GM21576 (cell line): ENCODE measurements around the gene IL15.
A peak's percentile ranks its signal among the peaks of the same experiment; 100 is the strongest.
"Not testable (repeated sequence)": the region's sequence is repeated elsewhere in the genome, so short reads cannot be mapped to it uniquely, and the experiment has no call there.

Experiments used
- ATAC-seq: cut with Tn5 transposase; IDR thresholded peaks from one replicate; pipeline ENCODE4 v1.9.1; 2021; ENCODE audit warnings: mild to moderate bottlenecking, moderate library complexity; ENCODE audit not compliant: unreplicated experiment

IL15 gene, protein sequence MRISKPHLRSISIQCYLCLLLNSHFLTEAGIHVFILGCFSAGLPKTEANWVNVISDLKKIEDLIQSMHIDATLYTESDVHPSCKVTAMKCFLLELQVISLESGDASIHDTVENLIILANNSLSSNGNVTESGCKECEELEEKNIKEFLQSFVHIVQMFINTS

GRCh38 chr4:141636082-141636770, at the start of gene IL15:
Gene IL15, plus strand, starts transcription at chr4:141636583. Its CDS starts 82,882 bp downstream, at chr4:141719465.
- peak; percentile 54 for ATAC-seq

DNA sequence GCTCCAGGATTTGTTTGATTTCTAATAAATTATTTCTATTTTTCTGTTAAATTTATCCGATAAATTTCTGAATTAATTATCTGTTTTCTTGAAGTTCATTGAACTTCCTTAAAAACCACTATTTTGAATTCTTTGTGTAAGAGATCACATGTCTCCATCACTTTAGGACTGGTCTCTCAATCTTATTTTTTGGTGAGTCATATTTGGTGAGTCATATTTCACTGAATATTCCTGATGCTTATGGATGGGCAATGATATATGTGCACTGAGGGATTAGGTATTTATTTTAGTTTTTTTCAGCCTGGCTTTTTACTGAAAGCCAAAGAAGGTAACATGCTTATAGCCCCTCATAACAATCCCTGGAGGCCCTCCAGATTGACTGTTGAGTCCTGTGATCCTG, 48.5 kb upstream of the IL15 start:
- ATAC-seq = no peak

DNA sequence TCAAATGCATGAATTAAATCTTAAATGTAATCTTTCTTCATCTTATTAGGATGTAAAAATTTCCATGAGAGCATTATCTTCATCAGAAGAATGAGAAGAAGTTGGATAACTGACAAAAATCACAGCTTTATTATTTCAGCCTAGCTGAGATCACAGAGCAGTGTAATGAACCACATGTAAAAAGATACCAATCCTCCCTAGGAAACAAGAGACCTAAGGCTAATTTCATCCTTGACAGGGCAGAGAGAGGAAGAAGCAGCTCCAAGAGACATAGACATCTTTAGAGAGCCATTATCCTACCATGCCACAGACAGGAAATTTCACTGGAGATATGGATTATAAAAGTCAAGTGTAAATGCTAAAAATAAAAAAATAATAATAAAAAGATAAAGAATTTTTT, 40.9 kb upstream of the IL15 start:
- no peak for ATAC-seq

DNA sequence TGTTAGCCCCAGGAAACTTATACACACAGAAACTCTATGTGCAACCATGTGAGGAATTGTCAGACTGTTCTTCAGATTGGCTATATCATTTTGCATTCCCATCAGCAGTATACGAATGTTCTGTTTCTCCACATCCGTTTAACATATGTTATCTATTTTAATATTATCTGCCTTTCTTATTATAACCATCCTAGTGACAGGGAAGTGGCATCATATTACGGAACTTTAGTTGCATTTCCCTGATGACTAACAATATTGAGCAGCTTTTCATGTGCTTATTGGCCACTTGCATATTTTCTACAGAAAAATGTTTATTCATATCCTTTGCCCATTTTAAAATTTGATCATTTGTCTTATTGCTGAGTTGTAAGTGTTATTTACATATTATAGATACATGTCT, 36.5 kb upstream of the IL15 start:
- ATAC-seq = no peak

GRCh38 chr4:141604683-141605082, 31.7 kb upstream of the IL15 start:
- ATAC-seq = not testable (repeated sequence)

DNA sequence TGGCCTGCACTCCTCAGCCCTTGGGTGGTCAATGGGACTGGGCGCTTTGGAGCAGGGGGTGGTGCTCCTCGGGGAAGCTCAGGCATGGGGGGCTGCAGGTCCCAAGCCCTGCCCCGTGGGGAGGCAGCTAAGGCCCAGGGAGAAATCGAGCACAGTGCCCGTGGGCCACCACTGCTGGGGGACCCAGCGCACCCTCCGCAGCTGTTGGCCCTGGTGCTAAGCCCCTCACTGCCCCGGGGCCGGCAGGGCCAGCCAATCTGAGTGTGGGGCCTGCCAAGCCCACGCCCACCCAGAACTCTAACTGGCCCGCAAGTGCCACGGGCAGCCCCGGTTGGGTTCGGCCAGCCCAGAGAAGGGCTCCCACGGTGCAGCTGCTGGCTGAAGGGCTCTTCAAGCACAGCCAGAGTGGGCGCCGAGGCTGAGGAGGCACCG, 30.9 kb upstream of the IL15 start:
- no peak for ATAC-seq

GRCh38 chr4:141609243-141609642, 27.1 kb upstream of the IL15 start:
- ATAC-seq = no peak

DNA sequence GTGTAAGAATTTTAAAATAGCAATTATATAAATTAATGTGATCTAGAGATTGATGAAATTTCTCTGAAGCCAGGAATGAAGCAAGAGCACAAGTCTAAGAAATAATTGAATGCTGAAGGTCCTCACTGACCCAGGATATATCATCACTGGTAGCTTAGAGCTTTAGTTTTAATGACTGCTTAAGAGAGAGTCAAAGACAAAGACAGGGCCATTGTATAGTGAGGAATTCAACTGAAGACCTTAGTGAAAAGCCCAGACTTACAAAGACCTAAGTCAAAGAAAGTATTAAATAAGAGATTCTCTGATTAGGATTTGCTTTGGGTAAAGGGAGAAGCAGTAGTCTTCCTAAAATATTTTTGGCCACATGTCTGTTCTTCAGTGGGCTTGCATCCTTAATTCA, 26.0 kb upstream of the IL15 start:
- no peak for ATAC-seq

DNA sequence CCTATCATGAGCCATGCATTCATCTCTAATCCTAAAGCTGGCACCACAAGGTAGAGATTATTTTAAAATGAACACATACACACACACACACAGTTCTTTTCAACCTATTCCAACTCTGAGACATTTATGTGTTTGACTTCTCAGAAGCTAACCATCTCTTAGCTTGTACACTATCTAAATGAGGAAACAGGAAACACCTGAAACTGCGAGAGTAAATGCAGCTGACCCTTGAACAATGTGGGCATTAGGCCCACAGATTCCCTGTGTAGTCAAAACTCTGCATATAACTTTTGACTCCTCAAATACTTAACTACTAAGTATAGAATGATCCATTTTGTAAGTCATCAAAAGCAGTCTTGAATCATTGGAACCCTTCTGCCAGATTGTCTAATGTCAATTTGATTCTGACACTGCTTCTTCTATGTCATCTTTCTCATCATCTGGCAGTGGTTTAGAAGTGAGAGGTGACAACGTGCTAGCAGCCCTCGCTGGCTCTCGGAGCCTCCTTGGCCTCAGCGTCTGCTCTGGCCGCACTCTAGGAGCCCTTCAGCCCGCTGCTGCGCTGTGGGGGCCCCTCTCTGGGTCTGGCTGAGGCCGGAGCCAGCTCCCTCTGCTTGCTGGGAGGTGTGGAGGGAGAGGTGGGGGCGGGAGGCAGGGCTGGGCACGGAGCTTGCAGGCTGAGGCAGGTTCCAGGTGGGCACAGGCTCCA, 21.4 kb upstream of the IL15 start:
- peak; percentile 85 for ATAC-seq

- ATAC-seq = not testable (repeated sequence)
Observed at GRCh38 chr4:141615587-141615918, 20.8 kb upstream of the IL15 start.

DNA sequence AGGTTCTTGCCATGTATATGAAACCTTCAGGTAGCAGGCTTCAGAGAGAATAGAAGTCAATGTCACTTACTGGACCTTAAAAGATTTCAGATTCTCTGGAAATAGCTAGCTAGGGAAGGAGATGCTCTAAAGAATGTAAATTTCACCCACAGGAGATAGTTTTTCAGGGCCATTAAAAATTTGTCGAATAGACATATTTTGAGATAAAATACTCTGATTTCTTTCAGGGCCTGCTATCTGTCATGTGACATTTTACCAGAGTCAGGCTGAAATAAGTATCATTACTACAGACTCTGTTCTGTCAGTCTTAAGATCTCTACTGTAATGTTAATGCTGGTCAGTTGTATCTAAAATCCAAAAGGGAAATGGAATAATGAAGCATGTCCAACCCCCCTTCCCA, 15.7 kb upstream of the IL15 start:
- no peak for ATAC-seq

- no peak for ATAC-seq
Observed at GRCh38 chr4:141625023-141625422, 11.4 kb upstream of the IL15 start.

DNA sequence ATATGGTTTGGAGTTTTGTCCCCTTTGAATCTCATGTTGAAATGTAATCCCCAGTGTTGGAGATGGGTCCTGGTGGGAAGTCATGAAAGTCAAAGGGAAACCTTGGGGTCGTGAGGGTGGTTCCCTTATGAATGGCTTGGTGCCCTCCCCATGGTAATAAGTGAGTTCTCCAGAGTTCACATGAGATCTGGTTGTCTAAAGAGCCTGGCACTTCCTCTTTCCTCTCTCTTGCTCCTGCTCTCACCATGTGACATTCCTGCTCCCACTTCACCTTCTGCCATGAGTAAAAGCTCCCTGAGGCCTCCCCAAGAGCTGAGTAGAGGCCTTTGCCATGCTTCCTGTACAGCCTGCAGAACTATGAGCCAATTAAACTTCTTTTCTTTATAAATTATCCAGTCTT, 5.5 kb upstream of the IL15 start:
- ATAC-seq = no peak

- peak; percentile 49 for ATAC-seq
Observed at GRCh38 chr4:141635736-141636081, 674 bp upstream of the IL15 start.

- ATAC-seq = peak; percentile 41
Observed at GRCh38 chr4:141636771-141637460, 533 bp downstream of the IL15 start.

DNA sequence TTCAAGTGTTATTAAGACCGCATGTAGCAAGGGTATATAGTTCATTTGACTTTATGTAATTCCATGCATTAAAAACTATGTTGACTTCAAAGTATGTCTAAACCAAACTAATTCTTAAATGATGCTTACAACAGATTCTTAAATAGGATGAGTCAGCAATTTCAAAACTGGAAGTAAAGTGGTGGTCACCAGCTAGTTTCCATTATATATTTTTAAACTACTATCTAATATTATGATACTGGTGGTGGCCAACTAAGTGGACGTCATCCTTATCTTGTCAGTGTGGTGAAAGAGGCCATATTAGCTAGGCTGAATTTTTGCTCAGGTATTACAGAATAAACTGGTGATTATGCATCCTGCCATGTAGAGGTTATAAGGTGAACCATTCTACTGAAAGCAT, 1.2 kb downstream of the IL15 start:
- no peak for ATAC-seq

DNA sequence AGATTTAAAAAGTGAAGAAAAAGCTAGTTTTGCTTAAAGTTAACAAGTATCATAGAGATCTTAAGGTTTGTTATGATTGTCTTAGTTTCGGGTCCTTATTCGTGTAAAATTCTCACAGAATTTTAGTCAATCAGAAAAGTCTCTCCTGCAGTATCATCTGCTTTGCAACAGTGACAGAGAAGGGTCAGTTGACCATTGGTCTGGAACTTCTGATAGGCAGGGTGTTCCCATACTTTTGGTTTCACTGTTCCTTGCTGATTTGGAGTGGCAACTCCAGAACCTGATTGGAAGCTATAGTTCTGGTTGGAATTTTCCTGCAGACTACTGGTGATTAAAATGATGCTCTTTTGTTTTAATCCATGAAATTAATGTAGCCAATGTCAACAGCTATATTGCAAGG, 1.8 kb downstream of the IL15 start:
- ATAC-seq = no peak

DNA sequence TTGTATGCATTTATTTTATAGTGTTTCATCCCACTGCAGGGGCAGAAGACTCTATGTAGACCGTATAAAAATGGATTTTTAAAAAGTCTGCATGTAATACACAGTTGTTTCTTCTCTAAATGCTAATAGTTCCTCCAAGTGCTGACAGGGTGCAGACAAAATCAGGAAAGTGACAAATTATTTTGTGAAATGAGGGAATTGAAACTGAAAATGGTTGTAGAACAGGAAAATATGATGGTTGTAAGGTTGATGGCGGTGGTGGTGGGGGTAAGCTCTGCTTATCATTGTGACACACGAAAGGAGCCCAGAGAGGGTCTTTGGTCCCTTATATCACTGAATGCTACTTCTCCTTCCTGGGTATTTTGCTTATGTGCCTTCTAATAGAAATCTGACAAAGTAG, 4.3 kb downstream of the IL15 start:
- no peak for ATAC-seq

DNA sequence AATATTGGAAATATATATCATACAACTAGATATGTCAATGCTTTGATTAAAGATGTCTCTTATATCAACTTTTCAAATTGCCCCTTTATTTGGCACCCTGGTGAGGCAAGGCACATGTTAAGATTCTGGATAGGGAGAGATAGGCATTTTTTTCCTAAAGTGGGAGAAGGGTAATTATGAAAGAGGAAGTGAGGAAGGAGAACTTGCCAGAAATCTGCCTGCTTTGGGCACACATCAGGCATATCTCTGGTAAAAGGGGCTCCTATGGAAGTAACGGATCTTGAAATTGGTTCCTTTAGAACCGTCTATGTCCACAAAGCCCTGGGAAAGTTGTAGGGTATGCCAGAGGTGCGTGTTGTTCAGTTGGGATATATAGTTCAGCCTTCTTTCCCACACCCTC, 5.7 kb downstream of the IL15 start:
- no peak for ATAC-seq

DNA sequence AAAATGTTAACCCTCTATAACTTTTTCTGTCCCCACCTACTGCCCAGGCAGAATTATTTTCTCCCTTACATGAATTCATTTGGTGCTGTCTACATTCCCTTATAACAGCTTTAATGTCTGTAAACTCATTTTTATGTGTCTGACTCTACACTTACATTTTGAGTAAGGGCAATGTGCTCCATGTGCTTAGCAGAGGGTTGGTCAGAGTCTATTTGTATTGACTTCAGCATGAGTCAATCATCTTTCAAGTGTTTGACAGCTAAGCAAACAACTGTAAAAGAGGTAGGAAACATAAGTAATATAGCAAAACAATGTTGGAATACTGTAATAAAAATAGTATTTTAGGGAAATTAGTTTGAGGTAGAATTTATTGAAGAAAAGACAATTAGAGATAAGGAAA, 6.3 kb downstream of the IL15 start:
- no peak for ATAC-seq

- ATAC-seq = no peak
Observed at GRCh38 chr4:141643557-141643956, 7.2 kb downstream of the IL15 start.
